HepG2 (cell line): ENCODE results near the gene USP15.

ENCODE experiments used
- MAFK ChIP-seq, 2 experiments: IDR thresholded peaks in 1 of 2; conservative IDR thresholded peaks in 1 of 2; 2 replicates each; pipeline ENCODE4 v1.6.1; 2011; ENCODE audit warnings: improper control_type of control experiment in 2 of 2, low read length in 2 of 2
- MAZ ChIP-seq, 2 experiments: sonication (generic) in 1 of 2; formaldehyde crosslinking in 1 of 2; IDR thresholded peaks; 2 replicates each; pipeline versions ENCODE4 v1.5.0 to v1.6.1; 2012 to 2020; ENCODE audit warnings: low read depth in 2 of 2, mild to moderate bottlenecking in 2 of 2, borderline replicate concordance in 1 of 2, improper control_type of control experiment in 1 of 2, low read length in 1 of 2, missing genetic modification reagents in 1 of 2, moderate library complexity in 1 of 2
- SIN3A ChIP-seq: IDR thresholded peaks from 2 replicates; pipeline ENCODE4 v1.6.1; 2011; ENCODE audit warnings: low read depth, mild to moderate bottlenecking, control low read depth, low read length, borderline replicate concordance
- THYN1 ChIP-seq: sonication (generic); formaldehyde crosslinking; IDR thresholded peaks from 2 replicates; pipeline ENCODE4 v1.8.1; 2023; ENCODE audit warnings: low read depth, mild to moderate bottlenecking, moderate library complexity, missing genetic modification reagents, borderline replicate concordance
- TMF1 ChIP-seq: sonication (generic); formaldehyde crosslinking; IDR thresholded peaks from 2 replicates; pipeline ENCODE4 v1.8.1; 2022; ENCODE audit warnings: low read depth, missing genetic modification reagents
- TF ChIP-seq, protein P1 (sequence below): sonication (generic); formaldehyde crosslinking; IDR thresholded peaks from 2 replicates; pipeline ENCODE4 v1.5.0; 2020; ENCODE audit warnings: mild to moderate bottlenecking, missing genetic modification reagents, moderate library complexity
- TF ChIP-seq, protein P2 (sequence below): sonication (generic); formaldehyde crosslinking; IDR thresholded peaks from 2 replicates; pipeline ENCODE4 v1.4.0; 2020; ENCODE audit warnings: missing genetic modification reagents, borderline replicate concordance

DNA sequence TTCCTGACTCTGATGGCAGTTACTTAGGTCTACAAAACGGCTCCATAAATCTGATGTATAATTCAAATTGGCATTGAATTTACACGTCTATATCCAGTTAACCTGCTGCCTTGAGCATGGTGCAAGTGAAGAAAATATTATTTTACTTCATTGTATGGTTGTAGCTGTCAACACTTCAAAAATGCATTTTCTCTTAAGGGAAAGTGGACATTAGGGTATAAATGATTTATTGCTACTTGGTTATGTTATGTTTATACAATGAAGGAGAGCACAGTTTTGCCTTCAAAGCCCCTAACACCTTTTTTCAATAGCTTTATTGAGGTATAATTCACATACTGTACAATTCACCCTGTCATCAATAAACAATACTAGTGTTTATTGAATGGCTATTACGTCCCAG is 2.0 kb upstream of the USP15 start:
- no peak for TF ChIP-seq MAFK (conservative IDR thresholded peaks at IDR 0.05 in 1 of 2, IDR thresholded peaks at IDR 0.05 in 1 of 2; ENCODE audit: low read length in 2 of 2)
- TF ChIP-seq MAZ (IDR thresholded peaks at IDR 0.05; ENCODE audit: borderline replicate concordance, low read depth, low read length), result no peak
- no peak for TF ChIP-seq MAZ (CRISPR knock-in tag; IDR thresholded peaks at IDR 0.05; ENCODE audit: low read depth)
- TF ChIP-seq, protein P1, sequence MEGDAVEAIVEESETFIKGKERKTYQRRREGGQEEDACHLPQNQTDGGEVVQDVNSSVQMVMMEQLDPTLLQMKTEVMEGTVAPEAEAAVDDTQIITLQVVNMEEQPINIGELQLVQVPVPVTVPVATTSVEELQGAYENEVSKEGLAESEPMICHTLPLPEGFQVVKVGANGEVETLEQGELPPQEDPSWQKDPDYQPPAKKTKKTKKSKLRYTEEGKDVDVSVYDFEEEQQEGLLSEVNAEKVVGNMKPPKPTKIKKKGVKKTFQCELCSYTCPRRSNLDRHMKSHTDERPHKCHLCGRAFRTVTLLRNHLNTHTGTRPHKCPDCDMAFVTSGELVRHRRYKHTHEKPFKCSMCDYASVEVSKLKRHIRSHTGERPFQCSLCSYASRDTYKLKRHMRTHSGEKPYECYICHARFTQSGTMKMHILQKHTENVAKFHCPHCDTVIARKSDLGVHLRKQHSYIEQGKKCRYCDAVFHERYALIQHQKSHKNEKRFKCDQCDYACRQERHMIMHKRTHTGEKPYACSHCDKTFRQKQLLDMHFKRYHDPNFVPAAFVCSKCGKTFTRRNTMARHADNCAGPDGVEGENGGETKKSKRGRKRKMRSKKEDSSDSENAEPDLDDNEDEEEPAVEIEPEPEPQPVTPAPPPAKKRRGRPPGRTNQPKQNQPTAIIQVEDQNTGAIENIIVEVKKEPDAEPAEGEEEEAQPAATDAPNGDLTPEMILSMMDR, result no peak
- TF ChIP-seq, protein P2, sequence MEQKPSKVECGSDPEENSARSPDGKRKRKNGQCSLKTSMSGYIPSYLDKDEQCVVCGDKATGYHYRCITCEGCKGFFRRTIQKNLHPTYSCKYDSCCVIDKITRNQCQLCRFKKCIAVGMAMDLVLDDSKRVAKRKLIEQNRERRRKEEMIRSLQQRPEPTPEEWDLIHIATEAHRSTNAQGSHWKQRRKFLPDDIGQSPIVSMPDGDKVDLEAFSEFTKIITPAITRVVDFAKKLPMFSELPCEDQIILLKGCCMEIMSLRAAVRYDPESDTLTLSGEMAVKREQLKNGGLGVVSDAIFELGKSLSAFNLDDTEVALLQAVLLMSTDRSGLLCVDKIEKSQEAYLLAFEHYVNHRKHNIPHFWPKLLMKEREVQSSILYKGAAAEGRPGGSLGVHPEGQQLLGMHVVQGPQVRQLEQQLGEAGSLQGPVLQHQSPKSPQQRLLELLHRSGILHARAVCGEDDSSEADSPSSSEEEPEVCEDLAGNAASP, result no peak
- no peak for TF ChIP-seq SIN3A
- TF ChIP-seq THYN1 (CRISPR knock-in tag), result no peak
- TF ChIP-seq TMF1, result no peak
